Epithelial cell of proximal tubule (primary cell): ENCODE data around the gene CAMTA1. TPM values are rescaled to one million over a fixed set of nuclear protein-coding genes. Genes with fewer than 3 reads are reported as not detected.

Experiments
- DNase-seq: peaks from one replicate; pipeline ENCODE4 v3.0.0-alpha.2; 2011; ENCODE audit warnings: low read depth
- H3K4me3 ChIP-seq: 2 replicates; pipeline ENCODE4 v1.5.1; 2011; ENCODE audit warnings: low read depth, mild to moderate bottlenecking, low read length
- total RNA-seq: library from RNA; depleted of rRNA; stranded (reverse); fragments of >200 nt; gene quantifications from 2 replicates; pipeline ENCODE4 v1.2.3, GENCODE V29; 2015
- TF ChIP-seq, protein P1 (sequence below): conservative IDR thresholded peaks from 2 replicates; pipeline ENCODE4 v1.5.1; 2012; ENCODE audit warnings: low read depth, mild to moderate bottlenecking, low read length

The CAMTA1 gene
- total RNA-seq, 1 donor from 2014 or later, result 79.2 TPM

DNA sequence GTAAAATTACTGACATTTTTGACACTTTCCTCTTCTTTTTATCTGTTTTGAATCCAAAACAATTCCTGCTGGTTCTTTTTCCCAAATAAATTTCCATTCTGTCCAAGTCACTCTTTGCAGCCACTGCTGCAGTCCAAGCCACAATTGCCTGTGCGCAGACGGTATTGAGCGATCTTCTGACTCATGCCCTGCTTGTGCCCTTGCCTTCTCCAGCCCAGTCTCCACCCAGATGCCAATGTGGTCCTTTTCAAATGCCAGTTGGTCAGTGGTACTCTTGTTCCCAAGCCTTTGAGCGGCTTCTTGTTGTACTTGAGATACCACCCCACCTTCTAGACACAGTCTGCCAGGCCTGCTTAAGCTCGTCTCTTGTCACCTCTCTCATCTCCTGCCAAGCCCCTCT, 78.9 kb downstream of the CAMTA1 start:
- TF ChIP-seq, protein P1, sequence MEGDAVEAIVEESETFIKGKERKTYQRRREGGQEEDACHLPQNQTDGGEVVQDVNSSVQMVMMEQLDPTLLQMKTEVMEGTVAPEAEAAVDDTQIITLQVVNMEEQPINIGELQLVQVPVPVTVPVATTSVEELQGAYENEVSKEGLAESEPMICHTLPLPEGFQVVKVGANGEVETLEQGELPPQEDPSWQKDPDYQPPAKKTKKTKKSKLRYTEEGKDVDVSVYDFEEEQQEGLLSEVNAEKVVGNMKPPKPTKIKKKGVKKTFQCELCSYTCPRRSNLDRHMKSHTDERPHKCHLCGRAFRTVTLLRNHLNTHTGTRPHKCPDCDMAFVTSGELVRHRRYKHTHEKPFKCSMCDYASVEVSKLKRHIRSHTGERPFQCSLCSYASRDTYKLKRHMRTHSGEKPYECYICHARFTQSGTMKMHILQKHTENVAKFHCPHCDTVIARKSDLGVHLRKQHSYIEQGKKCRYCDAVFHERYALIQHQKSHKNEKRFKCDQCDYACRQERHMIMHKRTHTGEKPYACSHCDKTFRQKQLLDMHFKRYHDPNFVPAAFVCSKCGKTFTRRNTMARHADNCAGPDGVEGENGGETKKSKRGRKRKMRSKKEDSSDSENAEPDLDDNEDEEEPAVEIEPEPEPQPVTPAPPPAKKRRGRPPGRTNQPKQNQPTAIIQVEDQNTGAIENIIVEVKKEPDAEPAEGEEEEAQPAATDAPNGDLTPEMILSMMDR, result no peak
- DNase-seq, result no peak
- H3K4me3 ChIP-seq, result no peak overlapping the region

DNA sequence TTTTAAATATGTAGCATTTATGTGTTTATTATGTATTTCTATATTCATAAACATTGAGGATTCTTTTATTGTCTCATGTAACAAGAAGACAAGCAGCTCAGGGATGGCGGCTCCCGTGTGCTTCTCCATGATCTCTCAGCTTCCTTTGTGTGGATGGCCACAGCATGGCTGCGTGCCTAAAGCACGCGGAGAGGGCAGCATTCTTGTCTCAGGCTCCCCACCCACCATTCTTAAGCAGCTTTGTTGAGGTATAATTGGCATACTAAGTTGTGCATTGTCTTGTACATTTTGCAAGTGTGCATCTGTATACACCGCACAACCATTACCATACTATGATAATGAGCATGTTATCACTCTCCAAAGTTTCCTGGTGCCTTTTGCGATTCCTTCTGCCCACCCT, 81.6 kb downstream of the CAMTA1 start:
- DNase-seq, result no peak
- TF ChIP-seq, protein P1, result no peak

DNA sequence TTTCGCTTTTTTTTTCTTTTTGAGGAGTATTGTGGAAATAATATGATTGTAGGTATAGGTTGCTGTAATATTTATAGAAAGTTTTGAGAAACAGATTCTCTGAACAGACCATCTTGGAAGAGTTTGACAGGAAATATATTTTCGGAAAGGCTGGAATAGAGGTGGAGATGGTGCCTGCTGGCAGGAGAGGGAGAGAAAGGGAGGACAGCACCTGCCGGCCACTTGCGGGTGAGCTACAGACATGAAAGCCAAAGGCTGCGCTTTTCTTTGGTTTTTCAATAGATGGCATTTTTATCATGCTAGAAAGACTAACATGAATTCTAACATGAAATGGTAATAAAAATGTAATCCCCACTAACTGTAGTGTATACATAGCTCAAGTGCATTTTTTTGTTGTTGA, 82.1 kb downstream of the CAMTA1 start:
- DNase-seq, result no peak
- H3K4me3 ChIP-seq, result no peak overlapping the region
- TF ChIP-seq, protein P1, result no peak

More for the DNA sequence above, 81.6 kb downstream of the CAMTA1 start:
- no peak overlapping the region for H3K4me3 ChIP-seq

GRCh38 chr1:6867729-6868659, 82.7 kb downstream of the CAMTA1 start:
- TF ChIP-seq, protein P1, result peak; percentile 20
- H3K4me3 ChIP-seq, result peak overlapping the region; percentile 9
- no peak for DNase-seq

- H3K4me3 ChIP-seq, result no peak overlapping the region
- no peak for DNase-seq
- TF ChIP-seq, protein P1, result no peak
Measured at GRCh38 chr1:6868660-6869380, 83.6 kb downstream of the CAMTA1 start.

GRCh38 chr1:6869545-6869944, 84.3 kb downstream of the CAMTA1 start:
- H3K4me3 ChIP-seq, result no peak overlapping the region
- TF ChIP-seq, protein P1, result no peak
- DNase-seq, result no peak
